Activated CD8-positive, alpha-beta memory T cell treated with anti-CD3 and anti-CD28 coated beads, Interleukin-2, amount 50 U/mL, for 4 hours (primary cell): ENCODE measurements around the gene HOXB7.
A peak's percentile ranks its signal among the peaks of the same experiment; 100 is the strongest.

Experiments used
- DNase-seq: peaks from one replicate; pipeline ENCODE4 v3.0.0-alpha.2; 2020

The HOXB7 gene

DNA sequence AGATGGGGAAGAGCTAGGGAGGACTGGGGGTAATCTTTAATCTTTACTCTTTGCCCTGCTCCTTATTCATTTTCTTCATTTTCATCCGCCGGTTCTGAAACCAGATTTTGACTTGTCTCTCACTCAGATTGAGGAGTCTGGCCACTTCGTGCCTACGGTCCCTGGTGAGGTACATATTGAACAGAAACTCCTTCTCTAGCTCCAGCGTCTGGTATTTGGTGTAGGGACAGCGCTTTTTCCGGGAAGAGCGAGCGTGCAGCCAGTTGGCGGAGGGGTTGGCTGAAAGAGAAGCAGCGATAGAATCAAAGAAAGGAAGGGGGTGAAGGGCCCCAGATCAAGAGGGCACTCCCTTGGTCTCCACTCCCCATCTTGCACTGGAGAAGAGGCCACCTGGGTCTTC, 12.0 kb upstream of the HOXB7 start:
- no peak for DNase-seq

DNA sequence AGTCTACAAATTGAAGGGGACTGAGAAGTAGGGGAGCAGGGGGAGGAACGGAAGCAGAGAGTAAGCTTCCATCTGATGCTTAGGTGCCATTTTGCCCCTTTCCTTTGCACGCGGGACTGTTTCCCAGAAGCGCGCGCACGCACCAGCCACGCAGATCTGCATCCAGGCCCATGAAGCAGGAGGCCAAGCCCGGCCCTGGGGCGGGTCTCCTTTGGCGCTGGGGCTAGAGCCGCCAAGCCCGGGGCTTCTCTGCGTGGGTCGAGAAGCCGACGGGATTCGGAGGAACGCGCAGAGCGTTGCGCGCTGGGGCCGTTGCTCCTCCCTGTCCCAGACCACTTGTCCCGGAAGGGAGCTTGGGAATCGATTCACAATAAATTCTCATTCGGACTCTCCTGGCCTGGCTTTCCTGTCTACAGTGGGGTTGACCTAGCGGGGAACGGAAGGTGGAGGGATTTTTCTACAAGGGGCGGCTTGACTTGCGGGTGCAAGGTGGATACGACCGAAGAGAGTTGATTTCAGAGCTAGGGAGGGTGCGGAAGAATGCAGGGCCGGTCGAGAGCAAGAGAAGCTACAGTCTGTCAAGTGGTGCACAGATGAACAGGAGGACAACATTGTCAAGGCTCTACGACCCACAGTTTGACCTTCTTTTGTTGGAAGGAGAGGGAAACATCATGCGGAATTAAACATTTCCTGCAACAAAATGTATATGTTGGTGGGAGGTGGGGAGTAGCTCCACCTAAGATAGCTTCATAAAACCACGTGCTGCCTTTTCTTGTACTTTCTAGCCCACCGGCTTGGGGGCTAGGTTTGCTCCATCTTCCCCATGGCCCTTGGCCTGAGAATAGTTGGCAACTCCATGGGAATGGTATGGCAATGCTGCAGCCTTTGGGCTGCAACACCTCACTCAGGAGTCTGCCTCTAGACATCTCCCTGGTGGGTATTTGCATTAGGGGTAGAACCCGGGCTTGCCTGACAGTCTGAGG, 10.9 kb upstream of the HOXB7 start:
- no peak for DNase-seq

DNA sequence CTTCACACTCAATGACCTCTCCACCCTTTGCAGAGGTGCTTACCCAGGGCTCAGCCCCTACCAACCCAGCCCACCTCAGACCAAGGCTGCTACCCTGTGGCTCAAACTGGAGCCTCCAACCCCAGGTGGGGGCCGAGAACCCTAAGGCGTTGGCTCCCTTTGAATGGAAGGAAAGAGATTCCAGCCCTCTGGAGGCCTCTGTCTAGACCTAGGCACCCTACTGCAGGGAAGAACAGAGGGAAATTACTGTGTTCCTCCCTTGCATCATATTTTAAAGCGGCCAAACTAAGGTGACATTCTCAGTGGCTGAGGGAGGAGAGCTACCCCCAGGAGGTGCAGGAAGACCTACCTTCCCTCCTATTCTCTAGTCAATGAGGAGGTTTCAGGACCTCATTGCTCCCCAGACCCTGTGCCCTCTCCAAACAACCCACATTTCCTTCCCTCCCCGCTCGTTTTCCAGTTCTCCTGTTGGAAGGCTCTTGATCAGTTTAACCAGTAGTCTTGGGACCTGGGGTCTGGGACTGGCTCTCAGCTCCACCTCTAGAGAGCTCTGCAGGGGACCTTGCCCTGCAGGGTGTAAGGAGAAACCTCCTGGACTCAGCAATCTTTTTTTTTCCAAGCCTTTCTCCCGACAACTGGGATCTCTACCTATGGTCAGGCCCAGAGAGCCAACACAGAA, 9.8 kb upstream of the HOXB7 start:
- no peak for DNase-seq

DNA sequence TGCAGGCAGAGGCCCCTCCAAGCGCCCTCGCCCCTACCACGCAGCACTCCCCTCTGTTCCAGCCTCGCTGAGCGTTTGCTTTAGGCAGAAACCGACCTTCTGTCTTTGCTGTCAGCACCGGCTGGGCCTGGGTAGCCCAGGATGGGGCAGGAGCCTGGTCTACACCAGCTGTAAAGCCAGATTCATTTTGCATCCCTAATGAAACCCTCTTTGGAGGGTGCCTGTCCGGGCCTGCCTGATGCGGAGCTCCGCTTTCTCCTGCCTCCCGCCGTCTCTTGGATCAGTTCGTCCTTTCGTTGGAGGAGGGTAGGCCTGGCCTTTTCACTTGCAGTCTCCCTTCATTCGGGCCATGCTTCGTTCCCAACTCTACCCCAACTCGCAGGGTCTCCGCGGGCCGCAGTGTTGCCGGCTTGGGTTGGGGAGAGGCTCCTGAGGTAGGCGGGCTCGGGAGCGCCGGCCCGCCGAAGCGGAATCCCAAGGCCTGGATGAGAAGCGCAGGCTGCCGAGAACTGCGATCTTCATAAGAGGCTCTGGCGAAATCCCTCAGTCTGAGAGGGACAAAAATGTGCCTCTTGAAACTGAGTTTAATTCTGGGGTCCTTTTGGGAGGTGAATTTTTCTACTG, 9.1 kb upstream of the HOXB7 start:
- no peak for DNase-seq

DNA sequence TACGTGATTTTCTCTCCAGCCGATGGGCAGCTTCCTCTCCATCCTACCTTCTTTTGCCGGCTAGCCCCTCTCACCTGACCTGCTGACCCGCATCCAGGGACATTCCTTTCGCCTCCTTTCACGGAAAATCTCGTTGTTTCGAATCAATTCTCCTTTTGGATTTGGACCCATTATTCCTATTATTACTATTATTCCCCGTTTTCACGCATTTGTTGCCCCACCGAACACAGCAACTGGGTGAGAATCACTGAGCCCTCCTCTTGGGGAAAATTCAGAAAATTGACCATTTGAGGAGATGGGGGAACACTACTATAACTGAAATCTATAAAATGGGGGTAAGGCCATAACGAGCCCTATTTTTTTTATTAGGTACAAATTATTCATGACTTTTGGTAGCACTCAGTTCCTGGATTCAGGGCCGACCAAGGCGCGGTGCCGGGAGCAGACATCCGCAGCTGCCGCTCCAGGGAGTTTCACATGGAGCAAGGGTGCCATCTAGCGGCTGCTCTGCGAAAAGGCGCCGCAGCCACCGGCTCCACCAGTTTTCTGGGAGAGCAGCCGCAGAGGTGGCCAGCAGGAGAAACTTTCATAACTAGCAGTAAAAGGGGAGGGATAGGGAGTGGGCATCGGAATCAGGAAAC, 7.6 kb upstream of the HOXB7 start:
- DNase-seq: peak; percentile 86

DNA sequence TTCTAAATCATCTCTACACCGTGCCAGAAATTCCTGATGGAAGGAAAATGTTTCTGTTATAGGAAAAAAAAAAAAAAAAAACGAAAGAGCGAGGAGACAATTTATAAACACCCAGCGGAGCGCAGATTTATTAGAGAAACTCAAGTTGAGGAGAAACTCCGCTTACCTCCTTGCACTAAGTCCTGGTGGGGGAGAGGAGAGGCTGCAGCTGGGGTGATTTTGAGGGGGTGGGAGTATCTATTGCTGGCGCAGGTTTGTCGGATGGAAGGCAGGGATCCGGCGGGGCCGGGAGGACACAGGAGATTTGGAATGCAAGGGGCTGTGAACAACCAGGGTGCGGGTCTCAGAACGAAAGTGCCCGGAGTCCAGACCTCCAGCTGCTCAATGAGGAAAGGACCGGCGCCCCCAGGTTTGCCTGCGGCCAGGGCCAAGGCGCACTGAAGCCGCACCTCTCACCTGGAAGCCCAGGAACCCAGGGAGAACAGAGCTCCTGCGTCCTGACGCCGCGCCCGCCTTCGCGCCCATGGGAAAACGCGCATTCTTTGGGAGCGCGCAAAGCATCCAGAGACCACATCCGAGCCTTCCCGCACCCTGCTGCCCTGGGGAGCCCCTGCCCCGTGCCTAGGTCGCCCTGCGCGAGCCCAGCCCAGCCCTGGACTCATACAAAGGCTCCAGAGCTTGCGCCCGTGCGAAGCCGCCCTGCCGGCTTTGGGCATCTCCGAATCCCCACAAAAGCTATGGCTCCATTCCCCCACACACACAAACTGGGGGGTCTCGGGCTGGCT, 6.8 kb upstream of the HOXB7 start:
- DNase-seq: no peak

DNA sequence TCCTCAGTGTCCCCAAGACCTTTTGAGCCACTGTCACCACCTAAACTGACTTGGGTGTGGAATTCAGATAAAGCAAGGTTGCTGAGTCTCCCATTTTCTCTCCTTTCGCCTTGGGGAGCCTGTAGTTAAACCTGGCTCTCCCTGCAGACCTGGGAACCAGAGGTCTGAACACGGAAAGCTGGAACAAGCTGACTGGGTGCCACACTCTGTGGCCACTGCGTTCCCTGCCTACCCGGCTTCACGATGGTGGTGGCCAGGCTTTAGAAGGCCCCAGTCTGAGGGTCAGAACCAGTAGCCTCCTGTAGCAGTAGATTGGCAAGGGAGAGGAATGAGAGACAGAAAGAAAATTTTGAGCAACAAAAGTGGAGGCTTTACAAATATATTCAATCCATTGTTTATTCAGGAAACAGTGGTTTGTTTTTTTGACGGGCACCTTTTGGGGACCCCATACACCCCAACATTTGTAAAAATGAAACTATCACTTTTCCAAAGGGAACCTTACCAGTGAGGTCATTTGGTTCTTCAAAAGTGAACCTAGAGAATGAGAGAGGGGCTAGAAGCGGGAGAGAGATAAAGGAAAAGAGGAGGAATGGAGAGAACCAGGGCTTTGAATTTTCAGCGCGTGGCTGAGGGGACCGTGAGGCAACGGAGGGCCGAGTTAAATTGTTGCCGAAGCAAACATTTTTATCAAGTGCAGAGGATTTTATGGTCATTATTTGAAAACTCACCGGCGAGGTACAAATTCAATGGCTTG, 6.1 kb upstream of the HOXB7 start:
- DNase-seq: no peak

DNA sequence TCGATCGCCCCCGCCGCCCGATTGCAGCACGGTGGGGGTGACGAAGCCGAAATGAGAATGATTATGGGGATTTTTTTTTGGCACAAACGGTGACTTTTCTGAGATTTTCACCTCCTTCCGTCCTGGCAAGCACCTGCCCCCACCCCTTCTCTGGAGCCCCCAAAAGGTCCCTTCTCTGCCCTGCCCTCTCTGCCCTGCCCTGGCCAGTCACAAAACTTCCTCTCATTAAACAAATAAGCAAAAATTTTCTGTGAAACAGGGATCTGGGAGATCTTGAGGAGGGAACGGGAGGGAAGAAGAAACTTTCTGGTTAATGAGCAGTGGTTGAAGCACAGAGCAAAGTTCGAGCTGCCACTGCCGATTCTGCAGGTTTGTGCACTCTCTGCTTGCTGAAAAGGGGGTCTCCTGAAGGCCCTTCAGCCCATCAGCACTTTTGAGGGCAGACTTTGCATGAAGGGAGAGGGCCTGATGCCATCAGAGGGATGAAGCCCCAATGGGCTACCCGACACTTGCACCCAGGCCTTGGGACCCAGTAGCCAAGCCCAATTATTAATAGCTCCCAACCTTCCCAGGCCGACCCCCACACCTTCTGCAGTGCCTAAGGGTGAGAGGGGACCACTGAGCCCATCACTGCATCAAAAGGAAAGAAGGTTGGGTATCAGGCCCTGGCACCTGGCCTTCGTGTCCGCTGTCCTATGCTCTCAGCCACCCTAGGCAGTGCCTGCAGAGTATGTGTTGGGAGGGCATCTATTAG, 5.3 kb upstream of the HOXB7 start:
- no peak for DNase-seq

DNA sequence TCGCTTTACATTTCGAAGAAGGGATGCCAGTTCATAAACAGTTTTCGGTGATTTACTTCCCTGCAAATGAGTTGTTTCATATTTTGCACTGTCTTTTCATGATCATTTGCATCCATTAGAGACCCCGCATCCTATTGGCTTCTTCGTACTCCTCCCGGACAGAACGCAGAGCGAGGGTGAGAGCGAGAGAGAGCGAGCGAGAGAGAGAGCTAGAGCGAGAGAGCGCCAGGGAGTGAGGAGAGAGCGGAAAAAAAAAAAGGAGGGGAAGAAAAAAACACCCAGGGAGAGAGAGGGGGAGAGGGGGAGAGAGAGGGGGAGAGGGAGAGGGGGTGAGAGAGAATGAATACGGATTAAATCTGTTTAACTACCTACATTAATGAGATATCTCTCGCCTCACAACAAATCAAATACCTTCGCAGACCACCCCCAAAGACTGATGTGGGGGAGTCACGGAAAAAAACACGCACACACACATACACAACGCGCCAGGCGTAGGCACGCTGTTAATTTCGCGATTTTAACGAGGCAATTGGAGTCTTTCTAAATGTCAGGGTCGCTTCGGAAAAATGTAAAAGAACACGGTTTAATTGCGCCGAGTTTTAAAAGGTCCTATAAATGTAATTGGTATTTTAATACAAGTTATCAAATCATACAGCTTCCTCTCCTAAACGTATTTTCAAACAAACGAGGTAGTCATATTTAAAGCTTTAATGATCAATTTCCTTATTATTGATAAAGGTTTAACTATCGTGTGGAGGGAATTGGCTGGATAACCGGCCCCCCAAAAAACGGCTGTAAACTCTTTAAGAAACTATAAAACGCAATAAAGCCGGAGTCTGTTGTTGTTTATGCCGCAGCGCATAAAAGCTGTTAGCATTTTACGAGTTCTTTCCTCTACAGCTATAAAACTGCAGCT, 4.5 kb upstream of the HOXB7 start, which contains the start of gene HOXB8:
TSS of gene HOXB8 (minus strand) at position 246 of the 916 bp plus-strand sequence. CDS start 588 bp downstream, outside the sequence.
- DNase-seq: no peak

DNA sequence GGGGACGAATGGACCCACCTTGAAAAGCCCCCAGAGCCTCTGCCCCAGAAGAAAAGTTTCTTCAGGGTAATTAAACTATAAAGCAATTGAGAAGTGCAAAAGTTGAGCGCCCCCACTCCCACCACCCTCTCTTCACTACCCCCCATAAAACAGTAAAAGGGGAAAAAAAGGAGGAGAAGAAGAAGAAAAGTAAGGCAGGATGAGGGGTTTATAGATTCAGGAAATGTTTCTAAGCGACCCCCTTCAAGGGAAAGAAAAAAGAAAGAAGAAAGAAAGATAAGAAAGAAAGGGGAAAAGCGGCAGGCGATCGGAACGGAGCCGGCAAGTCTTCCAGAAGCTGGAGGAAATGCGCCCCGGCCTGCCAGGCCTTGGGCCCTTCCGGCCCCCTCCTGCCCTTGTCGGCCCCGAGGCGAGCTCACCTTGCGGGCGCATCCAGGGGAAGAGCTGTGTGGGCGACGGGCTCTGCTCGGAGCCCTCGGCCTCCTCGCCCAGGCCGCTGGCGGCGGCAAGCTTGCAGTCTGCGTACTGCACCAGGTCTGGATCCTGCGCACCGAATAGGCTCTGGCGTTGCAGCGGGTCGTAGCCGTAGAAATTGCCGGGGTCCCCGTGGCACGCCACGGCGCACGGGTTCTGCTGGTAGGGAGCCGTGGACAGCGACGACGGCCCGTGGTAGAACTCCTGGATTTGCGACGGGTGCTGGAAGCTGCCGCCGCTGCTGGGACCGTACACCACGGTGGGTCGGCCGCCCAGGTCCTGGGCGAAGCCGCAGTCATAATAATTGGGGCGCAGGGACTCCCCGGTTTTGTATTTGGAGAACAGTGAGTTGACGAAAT, 3.3 kb upstream of the HOXB7 start:
- DNase-seq: no peak

DNA sequence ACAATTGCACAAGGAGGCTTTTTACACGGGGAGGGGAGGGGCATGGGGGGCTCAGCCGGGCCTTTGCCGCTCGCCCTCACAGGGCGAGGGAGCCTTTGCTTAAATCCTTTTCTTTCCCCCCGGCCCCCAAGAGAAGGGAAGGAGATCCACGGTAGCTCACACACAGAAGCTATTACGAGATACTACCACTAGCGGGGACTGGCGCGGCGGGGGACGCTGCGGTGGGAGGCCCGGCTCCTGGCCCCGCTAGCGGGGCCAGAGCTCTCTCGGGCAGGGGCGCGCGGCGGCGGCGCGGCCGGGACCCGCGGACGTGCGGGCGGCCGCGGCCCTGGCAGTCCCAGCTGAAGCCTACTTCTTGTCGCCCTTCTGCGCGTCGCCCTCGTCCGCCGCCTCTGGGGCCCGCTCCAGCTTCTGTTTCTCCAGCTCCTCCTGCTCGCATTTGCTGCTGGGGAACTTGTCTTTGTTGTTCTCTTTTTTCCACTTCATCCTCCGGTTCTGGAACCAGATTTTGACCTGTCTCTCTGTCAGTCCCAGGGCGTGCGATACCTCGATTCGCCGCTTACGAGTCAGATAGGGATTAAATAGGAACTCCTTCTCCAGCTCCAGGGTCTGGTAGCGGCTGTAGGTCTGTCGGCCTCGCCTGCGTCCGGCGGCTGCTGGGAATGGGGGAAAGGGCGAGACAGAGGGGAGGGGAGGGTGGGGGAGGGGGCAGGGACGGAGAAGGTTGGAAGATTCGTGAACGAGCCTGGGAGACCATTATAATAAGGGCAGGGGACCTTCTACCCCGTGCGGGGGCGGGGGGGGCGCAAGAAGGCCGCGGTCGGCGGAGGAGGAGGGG, 2.3 kb upstream of the HOXB7 start:
- peak; percentile 55 for DNase-seq

DNA sequence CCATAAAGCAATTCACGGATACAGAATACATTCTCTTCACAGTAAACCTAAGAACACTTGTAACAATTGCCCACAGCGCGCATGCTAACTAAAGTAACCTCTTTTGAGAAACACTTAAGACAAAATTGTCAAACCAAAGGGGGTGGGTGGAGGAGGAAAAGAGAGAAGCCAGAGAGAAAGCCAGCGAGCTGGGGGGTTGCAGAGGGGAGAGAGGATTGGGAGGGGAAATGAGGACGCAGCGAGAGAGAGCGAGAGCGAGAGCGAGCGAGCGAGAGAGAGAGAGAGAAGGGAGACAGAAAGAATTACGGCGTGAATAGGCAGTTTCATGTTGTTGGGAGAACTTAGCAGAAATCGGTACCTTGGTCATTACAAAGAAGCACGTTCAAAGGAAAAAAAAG, 1.6 kb upstream of the HOXB7 start:
- DNase-seq: no peak

DNA sequence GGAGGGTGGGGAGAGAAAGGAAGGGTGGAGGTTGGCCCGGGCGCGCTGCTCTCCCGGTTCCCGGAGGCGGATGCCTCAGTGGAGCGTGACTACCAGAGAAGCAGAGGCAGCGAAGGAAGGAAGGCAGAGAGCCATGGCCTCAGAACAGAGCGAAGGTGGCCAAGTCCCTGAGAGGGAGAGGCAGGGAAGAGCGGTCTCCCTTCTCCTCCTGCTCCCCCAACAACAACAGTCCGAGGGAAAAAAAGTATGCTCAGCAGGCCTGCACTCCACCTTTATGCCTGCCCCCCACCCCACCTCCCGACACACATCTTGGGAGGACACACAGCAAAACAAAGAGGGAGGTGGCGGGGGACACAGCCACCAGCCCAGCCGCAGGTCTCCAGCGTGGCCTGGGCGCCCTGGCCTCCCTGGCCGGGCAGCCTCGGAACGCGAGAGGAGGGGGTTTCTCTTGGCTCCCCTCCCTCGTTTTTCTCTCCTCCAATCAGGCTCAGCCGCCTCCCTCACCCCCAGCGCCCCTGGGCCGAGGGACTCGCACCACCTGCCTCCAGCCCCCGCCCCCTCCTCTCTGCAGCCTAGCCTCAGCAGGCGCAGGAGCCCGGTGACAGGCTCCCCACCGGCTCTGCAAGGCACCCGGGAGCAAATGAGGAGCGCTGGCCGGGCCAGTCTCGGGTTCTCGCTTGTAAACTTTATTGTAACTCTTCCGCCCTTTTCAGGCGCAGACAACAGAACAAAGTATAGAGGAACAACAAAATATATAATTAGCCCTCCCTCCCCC, 1.1 kb upstream of the HOXB7 start:
- no peak for DNase-seq

DNA sequence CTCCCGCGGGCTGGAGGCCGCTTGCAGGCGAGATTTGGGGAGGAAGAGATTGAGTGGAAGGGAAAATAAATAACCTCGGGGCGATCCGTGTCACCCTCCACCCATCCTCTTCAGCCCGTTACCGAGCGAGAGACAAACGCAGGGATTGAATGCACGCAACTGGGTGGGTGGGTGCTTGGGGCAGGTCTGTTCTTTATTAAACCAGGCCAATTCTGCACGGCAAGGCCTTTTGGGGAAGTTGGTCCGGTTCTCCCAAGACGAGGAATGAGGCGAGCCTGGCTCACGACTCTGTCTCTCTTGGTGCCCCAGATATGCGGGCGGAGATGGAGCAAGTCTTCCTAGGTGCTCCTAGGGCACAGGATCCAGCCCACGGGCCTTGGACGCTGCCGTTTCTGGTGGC, 396 bp upstream of the HOXB7 start:
- DNase-seq: no peak

DNA sequence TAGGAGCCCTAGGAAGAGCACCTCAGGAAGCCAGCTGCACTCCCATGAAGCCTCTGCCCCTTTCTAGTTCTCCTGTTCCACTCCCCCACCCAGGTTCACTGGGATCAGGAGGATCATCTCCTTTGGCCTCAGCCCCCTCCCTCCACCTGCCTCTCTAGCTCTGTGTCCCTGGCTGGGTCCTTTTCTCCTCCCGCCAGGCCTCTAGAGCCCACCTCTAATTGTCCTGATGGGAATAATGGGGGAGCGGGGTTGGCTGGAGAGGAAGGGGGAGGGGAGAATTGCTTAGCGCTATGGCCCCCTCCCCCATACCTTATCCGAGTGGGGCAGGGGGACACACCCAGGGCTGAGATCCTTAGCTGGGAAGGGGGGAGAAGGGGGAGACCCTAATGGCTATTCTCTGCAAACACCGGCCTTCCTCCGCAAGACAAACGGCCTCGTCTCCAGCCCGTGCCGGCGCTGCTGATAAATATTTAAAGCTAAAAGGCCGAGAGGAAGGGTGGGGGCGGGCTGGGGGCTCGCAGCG, 997 bp downstream of the HOXB7 start:
- no peak for DNase-seq

DNA sequence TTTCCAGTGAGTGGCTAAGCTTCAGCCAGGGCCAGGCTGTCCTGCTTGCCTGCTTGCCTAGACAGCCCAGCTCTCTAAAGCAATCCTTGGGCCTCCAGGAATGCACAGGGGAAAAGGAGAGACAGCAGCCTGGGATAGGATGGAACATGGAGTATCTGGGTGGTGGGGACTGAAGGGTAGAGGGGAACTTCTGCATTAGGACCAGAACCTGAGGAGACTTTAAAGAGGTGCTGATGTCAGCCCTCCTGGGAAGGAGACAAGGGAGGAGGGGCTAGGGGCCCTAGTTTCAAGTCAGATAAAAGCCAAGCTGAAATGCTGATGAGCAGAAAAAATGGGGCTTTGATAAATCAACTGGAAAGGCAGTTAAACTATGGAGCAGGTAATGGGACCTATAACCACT, 1.8 kb downstream of the HOXB7 start:
- no peak for DNase-seq

DNA sequence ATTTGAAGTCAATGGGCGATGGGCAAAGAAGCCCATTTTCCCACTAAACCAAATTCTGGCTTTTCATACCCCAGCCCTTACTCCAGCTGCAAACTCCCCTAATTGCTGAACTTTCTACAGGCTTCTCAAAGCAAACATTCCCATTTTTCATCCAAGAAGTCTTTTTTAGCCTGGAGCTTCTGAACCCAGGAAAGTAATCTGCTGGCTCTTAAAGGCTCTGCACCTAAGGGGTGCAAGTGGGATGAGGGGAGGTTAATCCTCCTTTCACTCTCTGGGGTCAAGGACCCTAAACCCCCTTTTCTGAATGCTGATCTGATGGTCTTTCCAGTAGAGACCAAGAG, 2.4 kb downstream of the HOXB7 start:
- no peak for DNase-seq
